ENCODE data around the gene S100A2. TPM values are rescaled to one million over a fixed set of nuclear protein-coding genes. Genes with fewer than 3 reads are reported as not detected.

S100A2 gene
- polyA plus RNA-seq, 3 donors = 0.32 TPM; not detected in 2

DNA sequence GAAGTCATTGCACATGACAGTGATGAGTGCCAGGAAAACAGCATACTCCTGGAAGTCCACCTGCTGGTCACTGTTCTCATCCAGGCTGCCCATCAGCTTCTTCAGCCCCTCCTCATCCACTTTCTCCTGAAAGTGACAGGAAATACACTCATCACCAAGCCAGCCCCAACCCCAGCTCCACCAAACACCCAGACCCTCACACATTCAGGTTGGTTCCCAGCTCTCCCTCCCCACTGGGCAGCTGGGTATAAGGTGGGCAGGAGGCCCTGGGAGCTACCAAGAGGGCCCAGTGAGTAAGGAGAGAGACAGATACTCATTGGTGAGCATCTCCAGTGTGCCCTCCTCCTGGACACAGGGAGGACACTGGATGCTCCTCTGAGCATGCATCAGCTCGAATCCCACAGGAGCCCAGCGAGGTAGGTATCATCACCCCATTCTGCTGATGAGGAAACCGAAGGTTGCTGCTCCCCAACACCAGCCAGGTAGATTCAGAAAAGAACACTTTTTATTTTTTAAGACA is 4.1 kb downstream of the S100A2 start:
- Histone ChIP-seq H2AFZ (ENCODE audit: insufficient read depth, low read depth, low read length, poor library complexity, severe bottlenecking) (no peak overlapping the region), H3K4me3 (replicated peaks in 1 of 3; ENCODE audit: low read depth in 2 of 3, low read length in 3 of 3) (no peak overlapping the region), H3K4me2 (replicated peaks; ENCODE audit: extremely low read depth, low read length, poor library complexity, severe bottlenecking) (no peak overlapping the region), H3K27me3 (ENCODE audit: control insufficient read depth in 2 of 2, insufficient read depth in 2 of 2, low read length in 2 of 2) (no peaks in the 10 kb centered on the region), H3K79me2 (ENCODE audit: insufficient read depth, low read length) (no peaks in the 10 kb centered on the region), H3K9ac (ENCODE audit: insufficient read depth, low read length, poor library complexity, severe bottlenecking) (no peak overlapping the region), H4K20me1 (ENCODE audit: insufficient read depth, low read length) (no peaks in the 10 kb centered on the region), H3K4me1 (ENCODE audit: control insufficient read depth in 1 of 2, insufficient read depth in 2 of 2, low read length in 2 of 2) (peaks cover 34 to 36% of the 10 kb centered on the region in 2 donors), H3K9me3 (replicated peaks in 1 of 2; ENCODE audit: control insufficient read depth in 1 of 2, insufficient read depth in 1 of 2, low read length in 2 of 2) (no peaks in the 10 kb centered on the region), H3K27ac (ENCODE audit: low read depth in 1 of 2, low read length in 2 of 2) (no peak overlapping the region), H3K36me3 (replicated peaks in 1 of 2; ENCODE audit: control insufficient read depth in 1 of 2, insufficient read depth in 2 of 2, low read length in 2 of 2) (no peaks in the 10 kb centered on the region)
- Mint-ChIP-seq H3K4me1 (peaks cover 42% of the 10 kb centered on the region), H3K27me3 (ENCODE audit: low read depth in 3 of 3) (peaks cover 0 to 2% (median 2%) of the 10 kb centered on the region in 3 donors), H3K4me3 (no peak overlapping the region), H3K36me3 (no peaks in the 10 kb centered on the region), H3K9me3 (no peaks in the 10 kb centered on the region), H3K27ac (peak overlapping the region in 1 of 7 donors; percentile 70)
- TF ChIP-seq, protein P1, sequence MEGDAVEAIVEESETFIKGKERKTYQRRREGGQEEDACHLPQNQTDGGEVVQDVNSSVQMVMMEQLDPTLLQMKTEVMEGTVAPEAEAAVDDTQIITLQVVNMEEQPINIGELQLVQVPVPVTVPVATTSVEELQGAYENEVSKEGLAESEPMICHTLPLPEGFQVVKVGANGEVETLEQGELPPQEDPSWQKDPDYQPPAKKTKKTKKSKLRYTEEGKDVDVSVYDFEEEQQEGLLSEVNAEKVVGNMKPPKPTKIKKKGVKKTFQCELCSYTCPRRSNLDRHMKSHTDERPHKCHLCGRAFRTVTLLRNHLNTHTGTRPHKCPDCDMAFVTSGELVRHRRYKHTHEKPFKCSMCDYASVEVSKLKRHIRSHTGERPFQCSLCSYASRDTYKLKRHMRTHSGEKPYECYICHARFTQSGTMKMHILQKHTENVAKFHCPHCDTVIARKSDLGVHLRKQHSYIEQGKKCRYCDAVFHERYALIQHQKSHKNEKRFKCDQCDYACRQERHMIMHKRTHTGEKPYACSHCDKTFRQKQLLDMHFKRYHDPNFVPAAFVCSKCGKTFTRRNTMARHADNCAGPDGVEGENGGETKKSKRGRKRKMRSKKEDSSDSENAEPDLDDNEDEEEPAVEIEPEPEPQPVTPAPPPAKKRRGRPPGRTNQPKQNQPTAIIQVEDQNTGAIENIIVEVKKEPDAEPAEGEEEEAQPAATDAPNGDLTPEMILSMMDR (IDR thresholded peaks at IDR 0.05) = no peak
- intact Hi-C loops (cut with micrococcal nuclease) = no loop called here
- 100% methylated on average over 3 of the region's 3 CpGs for WGBS (ENCODE audit: insufficient coverage)
- no peak for DNase-seq

DNA sequence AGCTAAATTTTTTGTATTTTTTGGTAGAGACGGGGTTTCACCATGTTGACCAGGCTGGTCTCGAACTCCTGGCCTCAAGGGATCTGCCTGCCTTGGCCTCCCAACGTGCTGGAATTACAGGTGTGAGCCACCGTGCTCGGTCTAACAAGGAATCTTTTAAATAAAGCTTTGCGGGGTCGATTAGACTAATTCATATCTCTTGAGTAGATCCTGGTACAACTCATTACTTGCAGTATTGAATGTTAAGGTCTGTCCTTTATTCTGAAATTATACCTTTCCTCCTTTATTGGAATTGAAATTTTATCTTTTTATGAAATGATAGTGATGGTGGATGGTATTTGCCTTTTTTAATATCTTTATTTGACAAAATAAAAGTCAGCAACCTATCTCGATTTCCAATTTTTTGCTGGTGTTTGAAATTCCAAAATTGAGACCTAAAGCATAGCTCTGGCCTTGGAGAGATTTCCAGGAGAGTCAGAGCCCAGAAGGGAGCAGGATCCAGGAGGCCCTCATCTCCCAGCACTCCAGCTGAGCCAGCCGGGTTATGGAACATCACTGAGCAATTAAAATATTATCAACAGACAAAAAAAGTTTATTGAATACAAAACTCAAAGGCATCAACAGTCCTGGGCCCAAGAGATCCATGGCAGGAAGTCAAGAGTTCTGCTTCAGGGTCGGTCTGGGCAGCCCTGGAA is 4.7 kb downstream of the S100A2 start:
- Histone ChIP-seq H3K4me3 (replicated peaks in 1 of 3; ENCODE audit: low read depth in 2 of 3, low read length in 3 of 3) (no peak overlapping the region), H4K20me1 (ENCODE audit: insufficient read depth, low read length) (no peaks in the 10 kb centered on the region), H3K79me2 (ENCODE audit: insufficient read depth, low read length) (no peaks in the 10 kb centered on the region), H3K4me2 (replicated peaks; ENCODE audit: extremely low read depth, low read length, poor library complexity, severe bottlenecking) (no peak overlapping the region), H3K36me3 (replicated peaks in 1 of 2; ENCODE audit: control insufficient read depth in 1 of 2, insufficient read depth in 2 of 2, low read length in 2 of 2) (no peaks in the 10 kb centered on the region), H2AFZ (ENCODE audit: insufficient read depth, low read depth, low read length, poor library complexity, severe bottlenecking) (no peak overlapping the region), H3K9me3 (replicated peaks in 1 of 2; ENCODE audit: control insufficient read depth in 1 of 2, insufficient read depth in 1 of 2, low read length in 2 of 2) (no peaks in the 10 kb centered on the region), H3K27ac (ENCODE audit: low read depth in 1 of 2, low read length in 2 of 2) (no peak overlapping the region), H3K9ac (ENCODE audit: insufficient read depth, low read length, poor library complexity, severe bottlenecking) (no peak overlapping the region), H3K27me3 (ENCODE audit: control insufficient read depth in 2 of 2, insufficient read depth in 2 of 2, low read length in 2 of 2) (no peaks in the 10 kb centered on the region), H3K4me1 (ENCODE audit: control insufficient read depth in 1 of 2, insufficient read depth in 2 of 2, low read length in 2 of 2) (peaks cover 32 to 37% of the 10 kb centered on the region in 2 donors)
- intact Hi-C loops (cut with micrococcal nuclease) = no loop called here
- Mint-ChIP-seq H3K9me3 (no peaks in the 10 kb centered on the region), H3K27ac (peak overlapping the region in 1 of 7 donors; percentile 50), H3K36me3 (no peaks in the 10 kb centered on the region), H3K27me3 (ENCODE audit: low read depth in 3 of 3) (peaks cover 0 to 2% (median 2%) of the 10 kb centered on the region in 3 donors), H3K4me3 (no peak overlapping the region), H3K4me1 (peaks cover 42% of the 10 kb centered on the region)
- no peak for DNase-seq
- TF ChIP-seq, protein P1 (IDR thresholded peaks at IDR 0.05) = no peak
- WGBS (ENCODE audit: insufficient coverage) = 82% methylated on average over 5 of the region's 10 CpGs

Data from CD14-positive monocyte (primary cell).